ENCODE measurements around the gene RPS6KA5. TPM values are rescaled to one million over a fixed set of nuclear protein-coding genes. Genes with fewer than 3 reads are reported as not detected.
"Not testable (repeated sequence)": the region's sequence is repeated elsewhere in the genome, so short reads cannot be mapped to it uniquely, and the experiment has no call there.

RPS6KA5 gene
- total RNA-seq, 4 donors from 2014 or later = 3.1 to 10.5 (median 8.1) TPM

GRCh38 chr14:90963343-90963742 is 97.1 kb downstream of the RPS6KA5 start:
- no peak for DNase-seq
- Histone ChIP-seq H3K36me3 (peaks cover 0 to 6% (median 0%) of the 10 kb centered on the region in 3 donors), H3K27me3 (no peaks in the 10 kb centered on the region), H3K4me3 (no peak overlapping the region), H3K4me1 (no peaks in the 10 kb centered on the region), H3K27ac (no peak overlapping the region), H3K9me3 (no peaks in the 10 kb centered on the region)
- WGBS, 2 donors = 90 to 92% methylated on average over 4 of the region's 4 CpGs
- intact Hi-C loops (cut with DNase I) = no loop called here
- TF ChIP-seq CTCF (IDR thresholded peaks at IDR 0.05) = no peak
- no peak for TF ChIP-seq POLR2A (IDR thresholded peaks at IDR 0.05)

GRCh38 chr14:90962505-90963109 is 97.8 kb downstream of the RPS6KA5 start:
- H3K36me3 ChIP-seq = peaks cover 0 to 6% (median 0%) of the 10 kb centered on the region in 3 donors
- H3K27ac ChIP-seq = no peak overlapping the region
- no peaks in the 10 kb centered on the region for H3K27me3 ChIP-seq
- TF ChIP-seq CTCF (IDR thresholded peaks at IDR 0.05) (no peak), POLR2A (IDR thresholded peaks at IDR 0.05) (no peak)
- H3K4me3 ChIP-seq = no peak overlapping the region
- WGBS, 2 donors = 80% methylated on average over 11 of the region's 11 CpGs
- no peaks in the 10 kb centered on the region for H3K9me3 ChIP-seq
- intact Hi-C loops (cut with DNase I) = no loop called here
- DNase-seq = no peak
- H3K4me1 ChIP-seq = no peaks in the 10 kb centered on the region

DNA sequence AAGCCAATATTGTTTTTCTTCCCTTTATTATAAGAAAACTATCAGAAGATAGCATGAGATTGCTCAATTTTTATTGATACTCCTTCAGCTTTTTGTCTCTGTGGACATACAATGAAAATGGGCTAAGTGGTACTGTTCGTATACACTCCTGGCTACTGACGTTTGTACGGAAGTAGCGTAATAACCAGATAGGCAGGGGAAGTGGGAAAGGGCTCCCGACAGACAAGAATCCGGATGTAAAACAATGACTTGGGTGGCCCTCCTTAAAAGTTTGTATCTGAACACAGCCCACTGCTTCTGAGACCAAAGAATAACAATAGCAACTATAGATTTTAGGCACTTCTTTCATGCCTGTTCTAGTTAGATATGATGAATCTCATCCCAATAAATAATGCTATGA is 99.6 kb downstream of the RPS6KA5 start:
- H3K9me3 ChIP-seq = peaks cover 0 to 12% (median 10%) of the 10 kb centered on the region in 3 donors
- H3K27ac ChIP-seq = no peak overlapping the region
- no peak for TF ChIP-seq CTCF (IDR thresholded peaks at IDR 0.05)
- no peak for TF ChIP-seq POLR2A (IDR thresholded peaks at IDR 0.05)
- no peak overlapping the region for H3K4me3 ChIP-seq
- 82 to 90% methylated on average over 6 of the region's 6 CpGs for WGBS, 2 donors
- no peaks in the 10 kb centered on the region for H3K27me3 ChIP-seq
- peaks cover 0 to 4% (median 0%) of the 10 kb centered on the region in 3 donors for H3K36me3 ChIP-seq
- intact Hi-C loops (cut with DNase I) = no loop called here
- no peak for DNase-seq
- no peaks in the 10 kb centered on the region for H3K4me1 ChIP-seq

GRCh38 chr14:90959344-90959743 is 101.1 kb downstream of the RPS6KA5 start:
- DNase-seq = no peak
- 98% methylated on average over 3 of the region's 3 CpGs for WGBS, 2 donors
- no peak for TF ChIP-seq CTCF (IDR thresholded peaks at IDR 0.05)
- no peak for TF ChIP-seq POLR2A (IDR thresholded peaks at IDR 0.05)

GRCh38 chr14:90956273-90956672 is 104.2 kb downstream of the RPS6KA5 start:
- peaks cover 0 to 20% (median 0%) of the 10 kb centered on the region in 3 donors for H3K36me3 ChIP-seq
- no peak overlapping the region for H3K27ac ChIP-seq
- intact Hi-C loops (cut with DNase I) = no loop called here
- H3K27me3 ChIP-seq = no peaks in the 10 kb centered on the region
- DNase-seq = no peak
- TF ChIP-seq POLR2A (IDR thresholded peaks at IDR 0.05) (no peak), CTCF (IDR thresholded peaks at IDR 0.05) (no peak)
- peaks cover 0 to 33% (median 17%) of the 10 kb centered on the region in 3 donors for H3K9me3 ChIP-seq
- no peaks in the 10 kb centered on the region for H3K4me1 ChIP-seq
- no peak overlapping the region for H3K4me3 ChIP-seq

More at GRCh38 chr14:90959344-90959743, 101.1 kb downstream of the RPS6KA5 start:
- Histone ChIP-seq H3K36me3 (peaks cover 0 to 10% (median 0%) of the 10 kb centered on the region in 3 donors), H3K4me3 (no peak overlapping the region), H3K27me3 (no peaks in the 10 kb centered on the region), H3K9me3 (peaks cover 0 to 25% (median 13%) of the 10 kb centered on the region in 3 donors), H3K4me1 (no peaks in the 10 kb centered on the region), H3K27ac (no peak overlapping the region)
- intact Hi-C loops (cut with DNase I) = no loop called here

GRCh38 chr14:90953643-90954042 is 106.8 kb downstream of the RPS6KA5 start:
- Histone ChIP-seq H3K36me3 (peaks cover 0 to 20% (median 0%) of the 10 kb centered on the region in 3 donors), H3K9me3 (peaks cover 0 to 33% (median 17%) of the 10 kb centered on the region in 3 donors)
- WGBS, 2 donors = 35 to 68% methylated on average over 2 of the region's 2 CpGs
- DNase-seq; H3K4me1 ChIP-seq; H3K4me3 ChIP-seq; intact Hi-C loops (cut with DNase I); H3K27ac ChIP-seq; H3K27me3 ChIP-seq: not testable (repeated sequence)
